ENCODE data around the gene RPL10. TPM values are rescaled to one million over a fixed set of nuclear protein-coding genes. Genes with fewer than 3 reads are reported as not detected.

RPL10 gene
- total and polyA plus RNA-seq, 2 of the 8 experiments (the other 6 are each of a cell fraction or from before 2014, with no cell fraction given): 2,633 to 4,293 TPM

- peaks cover 0 to 28% of the 10 kb centered on the region in 2 experiments for H4K20me1 ChIP-seq (replicated peaks in 1 of 2; ENCODE audit: control insufficient read depth in 1 of 2, insufficient read depth in 2 of 2, low read length in 2 of 2)
- DNase-seq (ENCODE audit: low read depth in 1 of 2, low spot score in 2 of 2) (no peak), FAIRE-seq (no peak)
- 93% methylated on average over 5 of the region's 13 CpGs; no CpG with 5 or more reads in 1 of the 2 experiments for WGBS, 2 experiments (ENCODE audit: extremely low coverage in 1 of 2, insufficient coverage in 1 of 2, insufficient read length in 1 of 2, insufficient replicate concordance in 2 of 2, low coverage in 1 of 2, low lambda C conversion rate in 2 of 2, missing lambda C conversion rate in 1 of 2)
- H3K4ac ChIP-seq (replicated peaks; ENCODE audit: insufficient read length, low read depth, low read length): no peak overlapping the region
- no peak overlapping the region for H4K8ac ChIP-seq (ENCODE audit: extremely low read depth, insufficient read depth, low read length)
- no peak overlapping the region for H2AFZ ChIP-seq (ENCODE audit: low read length)
- H3K4me2 ChIP-seq (ENCODE audit: insufficient read depth in 1 of 2, low read depth in 2 of 2, low read length in 2 of 2): no peak overlapping the region
- H3K18ac ChIP-seq (ENCODE audit: extremely low read depth, low read length): no peak overlapping the region
- TF ChIP-seq FOSL1 (IDR thresholded peaks at IDR 0.05; ENCODE audit: insufficient read depth, low read depth, low read length) (no peak), POLR2AphosphoS5 (IDR thresholded peaks at IDR 0.05; ENCODE audit: low read depth, low read length) (peak; percentile 27; the same call in 1 of the 2 replicates), TAF1 (IDR thresholded peaks at IDR 0.05; ENCODE audit: low read depth, low read length) (no peak)
- POLR2A ChIA-PET (ENCODE audit: partially characterized antibody): interaction anchor here (15.6 kb wide), 1 partner anchor 13 kb away, joined by 348 read pairs; no protein-coding TSS in a partner anchor
- H3K9ac ChIP-seq (replicated peaks in 1 of 4; ENCODE audit: extremely low read depth in 1 of 4, low read depth in 3 of 4, low read length in 3 of 4): no peak overlapping the region
- H2AK5ac ChIP-seq (ENCODE audit: low read depth, low read length): no peak overlapping the region
- no peak overlapping the region for H2BK5ac ChIP-seq (ENCODE audit: low read depth, low read length)
- H2BK12ac ChIP-seq (ENCODE audit: low read depth, low read length): no peak overlapping the region
- H2BK120ac ChIP-seq (replicated peaks; ENCODE audit: low read depth, low read length): no peak overlapping the region
- no peak overlapping the region for H3K27ac ChIP-seq (ENCODE audit: low read depth, low read length)
- H2BK20ac ChIP-seq (ENCODE audit: low read length): no peak overlapping the region
- no peak overlapping the region for H4K91ac ChIP-seq (replicated peaks; ENCODE audit: insufficient read length, low read length)
- CTCF ChIA-PET (ENCODE audit: partially characterized antibody): no interaction called here
- H3K36me3 ChIP-seq (ENCODE audit: control insufficient read depth in 2 of 4, insufficient read depth in 4 of 4, low read length in 3 of 4): peaks cover 33 to 93% (median 74%) of the 10 kb centered on the region in 4 experiments
- H3K23me2 ChIP-seq (ENCODE audit: low read depth, low read length): no peaks in the 10 kb centered on the region
- H2BK15ac ChIP-seq (ENCODE audit: low read length): no peak overlapping the region
- H3K79me1 ChIP-seq (ENCODE audit: low read depth, low read length): no peaks in the 10 kb centered on the region
- H3K4me1 ChIP-seq (replicated peaks in 1 of 4; ENCODE audit: control insufficient read depth in 3 of 4, insufficient read depth in 4 of 4, low read length in 3 of 4): no peaks in the 10 kb centered on the region
- H3K56ac ChIP-seq (replicated peaks; ENCODE audit: insufficient read length, low read depth, low read length): no peak overlapping the region
- no peak overlapping the region for H3K4me3 ChIP-seq (ENCODE audit: extremely low read depth in 1 of 4, insufficient read depth in 2 of 4, low read depth in 3 of 4, low read length in 4 of 4)
- H3K79me2 ChIP-seq (ENCODE audit: control insufficient read depth in 1 of 2, insufficient read depth in 2 of 2, low read length in 2 of 2): no peaks in the 10 kb centered on the region
- H4K5ac ChIP-seq (ENCODE audit: insufficient read length, low read depth, low read length): no peak overlapping the region
- no peak overlapping the region for H3K23ac ChIP-seq (ENCODE audit: insufficient read length)
- no peaks in the 10 kb centered on the region for H3K9me3 ChIP-seq (ENCODE audit: insufficient read depth in 2 of 2, low read depth in 1 of 2, low read length in 1 of 2)
- H3K27me3 ChIP-seq (replicated peaks in 1 of 4; ENCODE audit: control insufficient read depth in 3 of 4, extremely low read depth in 1 of 4, insufficient read depth in 3 of 4, low read length in 3 of 4): no peaks in the 10 kb centered on the region
- no peak overlapping the region for H3K14ac ChIP-seq (ENCODE audit: insufficient read length)
Observed at GRCh38 chrX:154352466-154352865, 45.7 kb upstream of the RPL10 start.
